IMR-90 (cell line): ENCODE results near the gene CEP104. TPM values are rescaled to one million over a fixed set of nuclear protein-coding genes. Genes with fewer than 3 reads are reported as not detected.

Experiments
- ATAC-seq: fragments of 200-7000 bp; cut with Tn5 transposase; 2 replicates; pipeline ENCODE4 v1.9.1; 2020; ENCODE audit warnings: low read depth, mild to moderate bottlenecking, moderate library complexity
- BruUV-seq: library from RNA; stranded (reverse); fragments of 400-500 nt; replicated peaks from 2 replicates; lab custom pipeline; 2021; lab: Mats Ljungman, UMichigan
- CTCF ChIA-PET: fragments of 300-600 bp; formaldehyde crosslinking; extraction: SDS; loops from one replicate; lab custom pipeline; 2021; ENCODE audit warnings: antibody characterized with exemption; lab: Yijun Ruan, JAX
- POLR2A ChIA-PET: fragments of 300-600 bp; sonication (Branson Sonifier 250); formaldehyde crosslinking; loops from one replicate; lab custom pipeline; 2022; ENCODE audit warnings: antibody characterized with exemption; ENCODE audit not compliant: unreplicated experiment; lab: Charles Lee
- DNase-seq: peaks from one replicate; pipeline ENCODE4 v3.0.0; 2013
- H2AFZ ChIP-seq: replicated peaks from 2 replicates; pipeline ENCODE3; 2013; ENCODE audit warnings: low read length, mild to moderate bottlenecking; ENCODE audit not compliant: poor library complexity
- H2AK5ac ChIP-seq: 2 replicates; pipeline ENCODE4 v1.6.1; 2013; ENCODE audit warnings: low read depth, low read length, inconsistent platforms
- H2AK9ac ChIP-seq: replicated peaks from 2 replicates; pipeline ENCODE3; 2013; ENCODE audit warnings: mild to moderate bottlenecking, low read depth, low read length, moderate library complexity; ENCODE audit not compliant: poor library complexity
- H2BK120ac ChIP-seq: 2 replicates; pipeline ENCODE4 v1.6.1; 2013; ENCODE audit warnings: low read depth, low read length, inconsistent platforms
- H2BK15ac ChIP-seq: 3 replicates; pipeline ENCODE4 v1.6.1; 2013; ENCODE audit warnings: low read depth, low read length, inconsistent platforms
- H2BK20ac ChIP-seq: 2 replicates; pipeline ENCODE4 v1.6.1; 2013; ENCODE audit warnings: low read depth, mild to moderate bottlenecking, inconsistent platforms, low read length, moderate library complexity
- H2BK5ac ChIP-seq: 2 replicates; pipeline ENCODE4 v1.6.1; 2013; ENCODE audit warnings: mild to moderate bottlenecking, low read depth, low read length, inconsistent platforms; ENCODE audit not compliant: poor library complexity, severe bottlenecking
- H3K14ac ChIP-seq: replicated peaks from 2 replicates; pipeline ENCODE4 v1.6.1; 2013; ENCODE audit warnings: low read depth, low read length, inconsistent platforms
- H3K18ac ChIP-seq: 2 replicates; pipeline ENCODE4 v1.6.1; 2013; ENCODE audit warnings: low read depth, low read length, control low read depth
- H3K23ac ChIP-seq: 2 replicates; pipeline ENCODE4 v1.6.1; 2013; ENCODE audit warnings: low read depth, low read length, inconsistent platforms
- H3K27ac ChIP-seq: 2 replicates; pipeline ENCODE4 v1.5.1; 2013; ENCODE audit warnings: mild to moderate bottlenecking, control low read depth, low read length; ENCODE audit not compliant: insufficient read depth
- H3K27me3 ChIP-seq: 2 replicates; pipeline ENCODE4 v1.6.1; 2013; ENCODE audit warnings: low read length; ENCODE audit not compliant: control insufficient read depth, insufficient read depth
- H3K36me3 ChIP-seq: 2 replicates; pipeline ENCODE4 v1.6.1; 2013; ENCODE audit warnings: low read length, mixed read lengths; ENCODE audit not compliant: control insufficient read depth, insufficient read depth
- H3K4ac ChIP-seq: 2 replicates; pipeline ENCODE4 v1.6.1; 2013; ENCODE audit warnings: low read depth, low read length, inconsistent platforms
- H3K4me1 ChIP-seq: 2 replicates; pipeline ENCODE4 v1.6.1; 2013; ENCODE audit warnings: low read length, mixed read lengths; ENCODE audit not compliant: control insufficient read depth, insufficient read depth
- H3K4me2 ChIP-seq: 2 replicates; pipeline ENCODE4 v1.6.1; 2013; ENCODE audit warnings: low read depth, mild to moderate bottlenecking, control low read depth, low read length, moderate library complexity
- H3K4me3 ChIP-seq: 2 replicates; pipeline ENCODE4 v1.5.1; 2013; ENCODE audit warnings: low read depth, mild to moderate bottlenecking, control low read depth, low read length, moderate library complexity; ENCODE audit not compliant: insufficient read depth
- H3K56ac ChIP-seq: 2 replicates; pipeline ENCODE4 v1.6.1; 2013; ENCODE audit warnings: low read length, inconsistent platforms; ENCODE audit not compliant: insufficient read depth; ENCODE audit errors: extremely low read depth
- H3K79me1 ChIP-seq, 2 experiments: 2 replicates each; pipeline ENCODE4 v1.6.1; 2013; ENCODE audit warnings: low read length in 2 of 2, inconsistent platforms in 1 of 2, low read depth in 1 of 2
- H3K9ac ChIP-seq: 2 replicates; pipeline ENCODE4 v1.6.1; 2013; ENCODE audit warnings: low read depth, low read length, control low read depth
- H3K9me1 ChIP-seq: 2 replicates; pipeline ENCODE4 v1.6.1; 2013; ENCODE audit warnings: low read length, inconsistent platforms; ENCODE audit not compliant: insufficient read depth
- H3K9me3 ChIP-seq: 2 replicates; pipeline ENCODE4 v1.6.1; 2013; ENCODE audit warnings: low read length; ENCODE audit not compliant: control insufficient read depth, insufficient read depth
- H4K20me1 ChIP-seq: 2 replicates; pipeline ENCODE4 v1.6.1; 2013; ENCODE audit warnings: low read length, inconsistent platforms; ENCODE audit not compliant: insufficient read depth
- H4K5ac ChIP-seq: 2 replicates; pipeline ENCODE4 v1.6.1; 2013; ENCODE audit warnings: mild to moderate bottlenecking, low read depth, low read length, control low read depth
- H4K8ac ChIP-seq, 2 experiments: 2 replicates each; pipeline ENCODE4 v1.6.1; 2013; ENCODE audit warnings: low read depth in 2 of 2, low read length in 2 of 2, control low read depth in 1 of 2, inconsistent platforms in 1 of 2
- H4K91ac ChIP-seq: 2 replicates; pipeline ENCODE4 v1.6.1; 2013; ENCODE audit warnings: low read depth, low read length, inconsistent platforms; ENCODE audit not compliant: insufficient read depth
- BHLHE40 ChIP-seq: fragments of 150-350 bp; IDR thresholded peaks from 2 replicates; pipeline ENCODE4 v1.6.1; 2016; ENCODE audit warnings: mild to moderate bottlenecking, low read depth, low read length
- CEBPB ChIP-seq: IDR thresholded peaks from 2 replicates; pipeline ENCODE4 v1.6.1; 2012; ENCODE audit warnings: low read depth, low read length, improper control_type of control experiment
- CHD1 ChIP-seq: IDR thresholded peaks from 2 replicates; pipeline ENCODE4 v1.6.1; 2012; ENCODE audit warnings: low read depth, low read length, improper control_type of control experiment
- CTCF ChIP-seq: conservative IDR thresholded peaks from 2 replicates; pipeline ENCODE4 v1.5.1; 2012; ENCODE audit warnings: mild to moderate bottlenecking, low read depth, low read length, improper control_type of control experiment
- MAFK ChIP-seq: IDR thresholded peaks from 2 replicates; pipeline ENCODE4 v1.6.1; 2012; ENCODE audit warnings: low read depth, low read length, improper control_type of control experiment
- MAZ ChIP-seq: IDR thresholded peaks from 2 replicates; pipeline ENCODE4 v1.6.1; 2012; ENCODE audit warnings: low read depth, mild to moderate bottlenecking, low read length, improper control_type of control experiment, moderate library complexity, borderline replicate concordance
- MXI1 ChIP-seq: IDR thresholded peaks from 2 replicates; pipeline ENCODE4 v1.6.1; 2012; ENCODE audit warnings: low read depth, mild to moderate bottlenecking, low read length, moderate library complexity, borderline replicate concordance
- NFE2L2 ChIP-seq: fragments of 150-350 bp; IDR thresholded peaks from 2 replicates; pipeline ENCODE4 v1.6.1; 2016; ENCODE audit warnings: low read depth, mild to moderate bottlenecking, low read length
- POLR2A ChIP-seq: IDR thresholded peaks from 2 replicates; pipeline ENCODE4 v1.6.1; 2012; ENCODE audit warnings: mild to moderate bottlenecking, low read depth, low read length
- RAD21 ChIP-seq: IDR thresholded peaks from 2 replicates; pipeline ENCODE4 v1.6.1; 2012; ENCODE audit warnings: low read length, improper control_type of control experiment
- RCOR1 ChIP-seq: IDR thresholded peaks from 2 replicates; pipeline ENCODE4 v1.6.1; 2012; ENCODE audit warnings: mild to moderate bottlenecking, low read length, improper control_type of control experiment; ENCODE audit not compliant: insufficient replicate concordance
- RFX5 ChIP-seq: IDR thresholded peaks from 2 replicates; pipeline ENCODE4 v1.8.0; 2012; ENCODE audit warnings: low read depth, mild to moderate bottlenecking, low read length, moderate library complexity
- SMC3 ChIP-seq: fragments of 150-350 bp; IDR thresholded peaks from 2 replicates; pipeline ENCODE4 v1.6.1; 2016; ENCODE audit warnings: low read depth, mild to moderate bottlenecking, antibody characterized with exemption, low read length, moderate library complexity
- WGBS, 2 experiments: methylation state at CpG; one replicate each; pipeline versions ENCODE4 v1.1.5 to v1.1.7; 2013; ENCODE audit warnings: missing lambda C conversion rate in 2 of 2; ENCODE audit not compliant: insufficient read length in 1 of 2; ENCODE audit errors: extremely low coverage in 2 of 2; 5-methylcytosine and 5-hydroxymethylcytosine counted together
- dilution Hi-C: fragments of 300-500 bp; cut with HindIII; formaldehyde crosslinking; loops from one replicate; pipeline ENCODE4 v1.14.3; 2018; ENCODE audit warnings: low sequenced_read_pairs; ENCODE audit not compliant: unreplicated experiment
- in situ Hi-C: fragments of 300-500 bp; cut with MboI; formaldehyde crosslinking; loops from 3 replicates; pipeline ENCODE4 v1.14.3; 2019; ENCODE audit warnings: low sequenced_read_pairs, inconsistent platforms, mixed read lengths
- intact Hi-C: fragments of 100-400 bp; cut with micrococcal nuclease; formaldehyde crosslinking; loops from 2 replicates; pipeline ENCODE4 v1.10.0; 2022
- polyA plus RNA-seq, 3 experiments: library from polyadenylated mRNA; depleted of rRNA; stranded (reverse); fragments of >200 nt; gene quantifications; 2 replicates each; pipeline ENCODE4 v1.2.3, GENCODE V29; 2012; ENCODE audit warnings: low replicate concordance in 1 of 3
- total RNA-seq: library from RNA; depleted of rRNA; stranded (reverse); fragments of >200 nt; gene quantifications from 2 replicates; pipeline ENCODE4 v1.2.3, GENCODE V29; 2012

The CEP104 gene
- total and polyA plus RNA-seq, 2 of the 4 experiments (the other 2 are of a cell fraction), result 14.3 to 17.5 TPM

- Histone ChIP-seq H2BK15ac (no peak overlapping the region), H3K14ac (no peak overlapping the region), H3K27me3 (no peaks in the 10 kb centered on the region), H3K56ac (no peak overlapping the region), H3K4me1 (no peaks in the 10 kb centered on the region), H4K20me1 (no peaks in the 10 kb centered on the region; the same call in 1 of the 2 replicates), H3K36me3 (peaks cover 18% of the 10 kb centered on the region), H3K4ac (no peak overlapping the region), H2AK9ac (no peak overlapping the region), H2BK120ac (no peak overlapping the region), H3K18ac (no peak overlapping the region), H2AK5ac (no peak overlapping the region), H2BK5ac (no peak overlapping the region), H3K4me3 (no peak overlapping the region), H4K8ac (no peak overlapping the region), H3K9me1 (peaks cover 5% of the 10 kb centered on the region), H2AFZ (no peak overlapping the region), H3K27ac (no peak overlapping the region), H3K79me1 (no peaks in the 10 kb centered on the region; a peak in 3 of 4 replicates), H3K4me2 (no peak overlapping the region), H3K9me3 (no peaks in the 10 kb centered on the region), H3K23ac (no peak overlapping the region), H4K5ac (no peak overlapping the region), H2BK20ac (no peak overlapping the region), H3K9ac (no peak overlapping the region), H4K91ac (no peak overlapping the region)
- no TSS peak for BruUV-seq
- intact Hi-C loops, result no loop called here
- ChIA-PET CTCF (no interaction called here), POLR2A (interaction anchor here (0.6 kb wide), 1 partner anchor 32 kb away, joined by 3 read pairs; no protein-coding TSS in a partner anchor)
- dilution Hi-C loops, result no loop called here
- in situ Hi-C loops, result no loop called here
- 64% methylated on average over 11 of the region's 18 CpGs; no CpG with 5 or more reads in 1 of the 2 experiments for WGBS, 2 experiments
- ATAC-seq, result no peak
- TF ChIP-seq MXI1 (no peak), MAZ (no peak), RFX5 (no peak), BHLHE40 (no peak), RAD21 (no peak), MAFK (no peak), CEBPB (no peak), CHD1 (no peak), RCOR1 (no peak), POLR2A (no peak), NFE2L2 (no peak), SMC3 (no peak), CTCF (no peak)
- DNase-seq, result no peak
Measured at GRCh38 chr1:3865606-3866160, 8.7 kb upstream of the CEP104 start.
